PFSK-1 (cell line): ENCODE measurements around the gene SPAG9.

Experiments used
- POLR2AphosphoS5 ChIP-seq: IDR thresholded peaks from 2 replicates; pipeline ENCODE4 v1.6.1; 2012; ENCODE audit warnings: low read depth, mild to moderate bottlenecking, control low read depth, low read length, moderate library complexity
- SIN3A ChIP-seq: IDR thresholded peaks from 2 replicates; pipeline ENCODE4 v1.6.1; 2012; ENCODE audit warnings: mild to moderate bottlenecking, low read length, moderate library complexity, borderline replicate concordance; ENCODE audit not compliant: insufficient read depth
- TAF1 ChIP-seq: IDR thresholded peaks from 2 replicates; pipeline ENCODE4 v1.6.1; 2012; ENCODE audit warnings: low read length, control low read depth, borderline replicate concordance; ENCODE audit not compliant: insufficient read depth

- no peak for TF ChIP-seq POLR2AphosphoS5
- TF ChIP-seq TAF1, result no peak
- TF ChIP-seq SIN3A, result no peak
Observed at GRCh38 chr17:51133365-51133764, 12.7 kb upstream of the SPAG9 start.
